OCI-LY1 (cell line): ENCODE measurements around the gene ERBB4.

ENCODE experiments used
- CTCF ChIP-seq: fragments of 200-600 bp; sonication (generic), shearing (Covaris generic); IDR thresholded peaks from 2 replicates; pipeline ENCODE4 v1.5.1; 2017; ENCODE audit warnings: mild to moderate bottlenecking, antibody characterized with exemption, low read length, moderate library complexity, mixed read lengths
- EZH2 ChIP-seq: fragments of 200-600 bp; sonication (generic), shearing (Covaris generic); IDR thresholded peaks from 2 replicates; pipeline ENCODE4 v1.8.0; 2017; ENCODE audit warnings: borderline replicate concordance, mixed run types, mild to moderate bottlenecking, antibody characterized with exemption, low read length, moderate library complexity, mixed read lengths

- TF ChIP-seq CTCF, result no peak
- no peak for TF ChIP-seq EZH2
Measured at GRCh38 chr2:212098966-212099365, 439.6 kb downstream of the ERBB4 start.
